Activated naive CD4-positive, alpha-beta T cell treated with anti-CD3 and anti-CD28 coated beads for 36 hours (primary cell): ENCODE measurements around the gene MPZL2. TPM values are rescaled to one million over a fixed set of nuclear protein-coding genes. Genes with fewer than 3 reads are reported as not detected.
"Not testable (repeated sequence)": the region's sequence is repeated elsewhere in the genome, so short reads cannot be mapped to it uniquely, and the experiment has no call there.

ENCODE experiments used
- CTCF ChIA-PET: fragments of 350-600 bp; sonication (Branson Sonifier 250); formaldehyde crosslinking; loops from one replicate; lab custom pipeline; 2021; ENCODE audit warnings: antibody characterized with exemption; lab: Charles Lee
- DNase-seq: peaks from one replicate; pipeline ENCODE4 v3.0.0-alpha.2; 2020
- H3K27ac Mint-ChIP-seq: one replicate; pipeline ENCODE4 v1.8.0; 2021; ENCODE audit warnings: mild to moderate bottlenecking, mixed read lengths
- H3K27me3 Mint-ChIP-seq: one replicate; pipeline ENCODE4 v1.8.0; 2021; ENCODE audit warnings: low read depth, mixed read lengths
- H3K36me3 Mint-ChIP-seq: one replicate; pipeline ENCODE4 v1.8.0; 2021; ENCODE audit warnings: low read depth, mixed read lengths
- H3K4me1 Mint-ChIP-seq: one replicate; pipeline ENCODE4 v1.8.0; 2021; ENCODE audit warnings: low read depth, mixed read lengths
- H3K4me3 Mint-ChIP-seq: one replicate; pipeline ENCODE4 v1.8.0; 2021; ENCODE audit warnings: mild to moderate bottlenecking, moderate library complexity, mixed read lengths
- H3K9me3 Mint-ChIP-seq: one replicate; pipeline ENCODE4 v1.8.0; 2021; ENCODE audit warnings: mixed read lengths
- intact Hi-C: fragments of 100-400 bp; cut with micrococcal nuclease; formaldehyde crosslinking; loops from one replicate; pipeline ENCODE4 v1.15.1; 2023
- total RNA-seq, 2 experiments: library from RNA; stranded (reverse); gene quantifications; one replicate each; pipeline ENCODE4 v1.2.3, GENCODE V29; 2021

Gene MPZL2
- 10 to 100 TPM; 25.3 to 28.4 TPM for total RNA-seq

GRCh38 chr11:118263695-118264568, at the start of gene MPZL2:
TSS of gene MPZL2 (minus strand) at chr11:118264297. CDS start at chr11:118264153, 144 bp downstream.
- CTCF ChIA-PET, result interaction anchor here (0.6 to 5.9 kb wide), 14 partner anchors 9 to 810 kb away, joined by 3 to 36 read pairs (median 4); no protein-coding TSS in a partner anchor
- Mint-ChIP-seq H3K9me3 (no peaks in the 10 kb centered on the region), H3K4me1 (peaks cover 39% of the 10 kb centered on the region), H3K36me3 (peaks cover 29% of the 10 kb centered on the region), H3K27ac (peak within 1 kb of the TSS; percentile 68), H3K27me3 (no peaks in the 10 kb centered on the region), H3K4me3 (peak within 1 kb of the TSS; percentile 86)
- intact Hi-C loops, result loop anchor here (1.0 kb wide), 4 partner anchors 11 to 32 kb away; partner anchors contain the start of gene MPZL3
- DNase-seq, result peak; percentile 73

- H3K4me1 Mint-ChIP-seq, result peaks cover 87% of the 10 kb centered on the region
- no peak for DNase-seq
- CTCF ChIA-PET, result interaction anchor here (0.6 to 2.2 kb wide), 3 partner anchors 10 to 115 kb away, joined by 3 to 16 read pairs (median 5); no protein-coding TSS in a partner anchor
- no peak overlapping the region for H3K4me3 Mint-ChIP-seq
- H3K27ac Mint-ChIP-seq, result no peak overlapping the region
- no peaks in the 10 kb centered on the region for H3K9me3 Mint-ChIP-seq
- H3K27me3 Mint-ChIP-seq, result no peaks in the 10 kb centered on the region
- intact Hi-C loops, result no loop called here
- peaks cover 69% of the 10 kb centered on the region for H3K36me3 Mint-ChIP-seq
Observed at GRCh38 chr11:118313242-118313641, 49.1 kb upstream of the MPZL2 start.

GRCh38 chr11:118312328-118312727, 48.2 kb upstream of the MPZL2 start:
- no peaks in the 10 kb centered on the region for H3K9me3 Mint-ChIP-seq
- CTCF ChIA-PET, result interaction anchor here (0.9 to 11.5 kb wide), 8 partner anchors 11 to 140 kb away, joined by 3 to 110 read pairs (median 6); partner anchors contain the start of genes CD3D and CD3G
- intact Hi-C loops, result no loop called here
- H3K27me3 Mint-ChIP-seq, result no peaks in the 10 kb centered on the region
- H3K4me3 Mint-ChIP-seq, result no peak overlapping the region
- H3K27ac Mint-ChIP-seq, result peak overlapping the region; percentile 80
- DNase-seq, result no peak
- H3K36me3 Mint-ChIP-seq, result peaks cover 76% of the 10 kb centered on the region
- peaks cover 91% of the 10 kb centered on the region for H3K4me1 Mint-ChIP-seq

GRCh38 chr11:118311518-118311917, 47.4 kb upstream of the MPZL2 start:
- no peaks in the 10 kb centered on the region for H3K9me3 Mint-ChIP-seq
- H3K4me3 Mint-ChIP-seq, result no peak overlapping the region
- intact Hi-C loops, result no loop called here
- H3K36me3 Mint-ChIP-seq, result peaks cover 78% of the 10 kb centered on the region
- no peak for DNase-seq
- H3K27me3 Mint-ChIP-seq, result no peaks in the 10 kb centered on the region
- CTCF ChIA-PET, result interaction anchor here (0.9 to 11.5 kb wide), 9 partner anchors 11 to 140 kb away, joined by 3 to 110 read pairs (median 5); partner anchors contain the start of genes CD3D and CD3G
- H3K27ac Mint-ChIP-seq, result peak overlapping the region; percentile 80
- peaks cover 92% of the 10 kb centered on the region for H3K4me1 Mint-ChIP-seq

- intact Hi-C loops, result no loop called here
- Mint-ChIP-seq H3K4me1 (peaks cover 90% of the 10 kb centered on the region), H3K9me3 (no peaks in the 10 kb centered on the region), H3K27me3 (no peaks in the 10 kb centered on the region), H3K36me3 (peaks cover 81% of the 10 kb centered on the region), H3K4me3 (no peak overlapping the region), H3K27ac (peak overlapping the region; percentile 80)
- DNase-seq, result no peak
- CTCF ChIA-PET, result interaction anchor here (1.2 to 11.5 kb wide), 9 partner anchors 10 to 112 kb away, joined by 3 to 110 read pairs (median 6); partner anchors contain the start of genes CD3D and CD3G
Observed at GRCh38 chr11:118310781-118311485, 46.8 kb upstream of the MPZL2 start.

- DNase-seq, result no peak
- H3K9me3 Mint-ChIP-seq, result no peaks in the 10 kb centered on the region
- H3K27ac Mint-ChIP-seq, result peak overlapping the region; percentile 43
- H3K27me3 Mint-ChIP-seq, result no peaks in the 10 kb centered on the region
- H3K4me1 Mint-ChIP-seq, result peaks cover 86% of the 10 kb centered on the region
- peaks cover 80% of the 10 kb centered on the region for H3K36me3 Mint-ChIP-seq
- intact Hi-C loops, result no loop called here
- no peak overlapping the region for H3K4me3 Mint-ChIP-seq
- CTCF ChIA-PET, result interaction anchor here (3.6 to 11.5 kb wide), 2 partner anchors 15 to 31 kb away, joined by 22 to 110 read pairs; partner anchors contain the start of genes CD3D and CD3G
Observed at GRCh38 chr11:118310271-118310670, 46.2 kb upstream of the MPZL2 start.

- H3K9me3 Mint-ChIP-seq, H3K4me3 Mint-ChIP-seq, H3K27me3 Mint-ChIP-seq, intact Hi-C loops: not testable (repeated sequence)
- CTCF ChIA-PET, result interaction anchor here (1.0 to 11.5 kb wide), 6 partner anchors 13 to 110 kb away, joined by 3 to 110 read pairs (median 4); partner anchors contain the start of genes CD3D and CD3G
- Mint-ChIP-seq H3K4me1 (peaks cover 80% of the 10 kb centered on the region), H3K36me3 (peaks cover 76% of the 10 kb centered on the region), H3K27ac (peak overlapping the region; percentile 100)
- peak; percentile 55 for DNase-seq
Observed at GRCh38 chr11:118308995-118309528, 45.0 kb upstream of the MPZL2 start.

- H3K4me3 Mint-ChIP-seq, result peak overlapping the region; percentile 98
Observed at GRCh38 chr11:118306556-118306955, 42.5 kb upstream of the MPZL2 start.

GRCh38 chr11:118305726-118306125, 41.6 kb upstream of the MPZL2 start:
- Mint-ChIP-seq H3K9me3 (no peaks in the 10 kb centered on the region), H3K4me3 (peak overlapping the region; percentile 98), H3K36me3 (peaks cover 53% of the 10 kb centered on the region), H3K27me3 (no peaks in the 10 kb centered on the region), H3K4me1 (peaks cover 76% of the 10 kb centered on the region), H3K27ac (peak overlapping the region; percentile 100)
- peak; percentile 61 for DNase-seq
- intact Hi-C loops, result loop anchor here (2.0 kb wide), 1 partner anchor 133 kb away; no protein-coding TSS in a partner anchor
- CTCF ChIA-PET, result interaction anchor here (0.6 to 11.5 kb wide), 12 partner anchors 10 to 560 kb away, joined by 3 to 110 read pairs (median 4); partner anchors contain the start of genes CD3D, CD3G, JAML and UBE4A

More at GRCh38 chr11:118306556-118306955, 42.5 kb upstream of the MPZL2 start:
- H3K9me3 Mint-ChIP-seq, result no peaks in the 10 kb centered on the region
- CTCF ChIA-PET, result interaction anchor here (0.6 to 11.5 kb wide), 7 partner anchors 11 to 559 kb away, joined by 3 to 110 read pairs (median 3); partner anchors contain the start of genes CD3D, CD3G and UBE4A
- intact Hi-C loops, result no loop called here
- peaks cover 59% of the 10 kb centered on the region for H3K36me3 Mint-ChIP-seq
- H3K4me1 Mint-ChIP-seq, result peaks cover 79% of the 10 kb centered on the region
- H3K27me3 Mint-ChIP-seq, result no peaks in the 10 kb centered on the region
- H3K27ac Mint-ChIP-seq, result peak overlapping the region; percentile 100
- peak; percentile 68 for DNase-seq

GRCh38 chr11:118304568-118305248, 40.6 kb upstream of the MPZL2 start, which contains the start of gene CD3E:
TSS of gene CD3E (plus strand) at chr11:118304730. CDS start at chr11:118304953, 223 bp downstream.
- peak; percentile 88 for DNase-seq
- H3K4me3 Mint-ChIP-seq, result peak within 1 kb of the TSS; percentile 98
- H3K4me1 Mint-ChIP-seq, result peaks cover 68% of the 10 kb centered on the region
- peaks cover 46% of the 10 kb centered on the region for H3K36me3 Mint-ChIP-seq
- no peaks in the 10 kb centered on the region for H3K27me3 Mint-ChIP-seq
- peak within 1 kb of the TSS; percentile 100 for H3K27ac Mint-ChIP-seq
- CTCF ChIA-PET, result interaction anchor here (1.0 to 11.5 kb wide), 9 partner anchors 9 to 106 kb away, joined by 3 to 110 read pairs (median 8); partner anchors contain the start of genes CD3D, CD3G and JAML
- H3K9me3 Mint-ChIP-seq, result no peaks in the 10 kb centered on the region
- intact Hi-C loops, result loop anchor here (1.0 to 2.0 kb wide), 3 partner anchors 38 to 134 kb away; partner anchors contain the start of gene CD3D
